ENCODE data around the gene RAMP3. TPM values are rescaled to one million over a fixed set of nuclear protein-coding genes. Genes with fewer than 3 reads are reported as not detected.
A peak's percentile ranks its signal among the peaks of the same experiment; 100 is the strongest.

RAMP3 gene
- total and polyA plus RNA-seq, 9 of the 15 experiments (the other 6 are each of a cell fraction or from before 2014, with no cell fraction given): not detected

- Histone ChIP-seq H3K4me3 (no peak overlapping the region), H3K9me3 (replicated peaks; ENCODE audit: control insufficient read depth, insufficient read depth, low read depth, low read length) (no peaks in the 10 kb centered on the region), H4K20me1 (replicated peaks; ENCODE audit: control insufficient read depth, insufficient read depth, low read length) (0 out of 2 replicates have a peak, but pooled peaks cover 3% of the 10 kb centered on the region), H3K27ac (ENCODE audit: extremely low read depth, low read depth, low read length) (no peak overlapping the region), H3K9me1 (ENCODE audit: control insufficient read depth, insufficient read depth, low read length) (no peaks in the 10 kb centered on the region), H3K9ac (ENCODE audit: insufficient read depth in 1 of 2, low read depth in 2 of 2, low read length in 2 of 2) (no peak overlapping the region), H3K36me3 (ENCODE audit: control insufficient read depth, insufficient read depth, low read length) (no peaks in the 10 kb centered on the region), H3K4me1 (replicated peaks in 1 of 2; ENCODE audit: control insufficient read depth in 2 of 2, insufficient read depth in 2 of 2, low read length in 2 of 2) (peaks cover 0 to 12% of the 10 kb centered on the region in 2 experiments; a peak in 2 of 5 replicates), H3K79me2 (ENCODE audit: control insufficient read depth, insufficient read depth, low read length) (no peaks in the 10 kb centered on the region), H3K27me3 (ENCODE audit: control insufficient read depth in 2 of 2, insufficient read depth in 2 of 2, low read length in 2 of 2) (peaks cover 10 to 38% of the 10 kb centered on the region in 2 experiments), H2AFZ (ENCODE audit: low read depth, low read length) (no peak overlapping the region), H3K4me2 (ENCODE audit: insufficient read depth, low read length) (no peak overlapping the region)
- ATAC-seq (peak; percentile 67), FAIRE-seq (no peak), DNase-seq (ENCODE audit: extremely low read depth in 1 of 4, low spot score in 3 of 4) (peak; percentile 37 to 49 (median 46))
- BruUV-seq (replicated peaks): no TSS peak
- TF ChIP-seq CREM (IDR thresholded peaks at IDR 0.05; ENCODE audit: low read depth): no peak
- TF ChIP-seq, protein P1, sequence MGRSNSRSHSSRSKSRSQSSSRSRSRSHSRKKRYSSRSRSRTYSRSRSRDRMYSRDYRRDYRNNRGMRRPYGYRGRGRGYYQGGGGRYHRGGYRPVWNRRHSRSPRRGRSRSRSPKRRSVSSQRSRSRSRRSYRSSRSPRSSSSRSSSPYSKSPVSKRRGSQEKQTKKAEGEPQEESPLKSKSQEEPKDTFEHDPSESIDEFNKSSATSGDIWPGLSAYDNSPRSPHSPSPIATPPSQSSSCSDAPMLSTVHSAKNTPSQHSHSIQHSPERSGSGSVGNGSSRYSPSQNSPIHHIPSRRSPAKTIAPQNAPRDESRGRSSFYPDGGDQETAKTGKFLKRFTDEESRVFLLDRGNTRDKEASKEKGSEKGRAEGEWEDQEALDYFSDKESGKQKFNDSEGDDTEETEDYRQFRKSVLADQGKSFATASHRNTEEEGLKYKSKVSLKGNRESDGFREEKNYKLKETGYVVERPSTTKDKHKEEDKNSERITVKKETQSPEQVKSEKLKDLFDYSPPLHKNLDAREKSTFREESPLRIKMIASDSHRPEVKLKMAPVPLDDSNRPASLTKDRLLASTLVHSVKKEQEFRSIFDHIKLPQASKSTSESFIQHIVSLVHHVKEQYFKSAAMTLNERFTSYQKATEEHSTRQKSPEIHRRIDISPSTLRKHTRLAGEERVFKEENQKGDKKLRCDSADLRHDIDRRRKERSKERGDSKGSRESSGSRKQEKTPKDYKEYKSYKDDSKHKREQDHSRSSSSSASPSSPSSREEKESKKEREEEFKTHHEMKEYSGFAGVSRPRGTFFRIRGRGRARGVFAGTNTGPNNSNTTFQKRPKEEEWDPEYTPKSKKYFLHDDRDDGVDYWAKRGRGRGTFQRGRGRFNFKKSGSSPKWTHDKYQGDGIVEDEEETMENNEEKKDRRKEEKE (IDR thresholded peaks at IDR 0.05; ENCODE audit: borderline replicate concordance in 1 of 2, control insufficient read depth in 1 of 2, low read depth in 2 of 2, low read length in 1 of 2): no peak
- TF ChIP-seq ZC3H4 (CRISPR knock-in tag; IDR thresholded peaks at IDR 0.05; ENCODE audit: borderline replicate concordance): no peak
- 0 out of 2 replicates have a peak, but pooled peaks have one; percentile 15 for TF ChIP-seq IRF2 (CRISPR knock-in tag; IDR thresholded peaks at IDR 0.05)
- no peak for TF ChIP-seq CHAMP1 (IDR thresholded peaks at IDR 0.05)
- peak; percentile 56; the same call in 1 of the 2 replicates for TF ChIP-seq STAG1 (CRISPR knock-in tag; IDR thresholded peaks at IDR 0.05; ENCODE audit: borderline replicate concordance)
- TF ChIP-seq NONO (IDR thresholded peaks at IDR 0.05; ENCODE audit: low read depth in 2 of 2, low read length in 1 of 2): no peak
- peak in 1 of 2 experiments; percentile 47; a peak in 2 of 4 replicates for TF ChIP-seq RAD21 (CRISPR knock-in tag; conservative IDR thresholded peaks at IDR 0.05 in 1 of 2, IDR thresholded peaks at IDR 0.05 in 1 of 2)
- no peak for TF ChIP-seq ELF4 (CRISPR knock-in tag; IDR thresholded peaks at IDR 0.05)
- TF ChIP-seq, protein P2, sequence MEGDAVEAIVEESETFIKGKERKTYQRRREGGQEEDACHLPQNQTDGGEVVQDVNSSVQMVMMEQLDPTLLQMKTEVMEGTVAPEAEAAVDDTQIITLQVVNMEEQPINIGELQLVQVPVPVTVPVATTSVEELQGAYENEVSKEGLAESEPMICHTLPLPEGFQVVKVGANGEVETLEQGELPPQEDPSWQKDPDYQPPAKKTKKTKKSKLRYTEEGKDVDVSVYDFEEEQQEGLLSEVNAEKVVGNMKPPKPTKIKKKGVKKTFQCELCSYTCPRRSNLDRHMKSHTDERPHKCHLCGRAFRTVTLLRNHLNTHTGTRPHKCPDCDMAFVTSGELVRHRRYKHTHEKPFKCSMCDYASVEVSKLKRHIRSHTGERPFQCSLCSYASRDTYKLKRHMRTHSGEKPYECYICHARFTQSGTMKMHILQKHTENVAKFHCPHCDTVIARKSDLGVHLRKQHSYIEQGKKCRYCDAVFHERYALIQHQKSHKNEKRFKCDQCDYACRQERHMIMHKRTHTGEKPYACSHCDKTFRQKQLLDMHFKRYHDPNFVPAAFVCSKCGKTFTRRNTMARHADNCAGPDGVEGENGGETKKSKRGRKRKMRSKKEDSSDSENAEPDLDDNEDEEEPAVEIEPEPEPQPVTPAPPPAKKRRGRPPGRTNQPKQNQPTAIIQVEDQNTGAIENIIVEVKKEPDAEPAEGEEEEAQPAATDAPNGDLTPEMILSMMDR (IDR thresholded peaks at IDR 0.05 in 2 of 3, conservative IDR thresholded peaks at IDR 0.05 in 1 of 3; ENCODE audit: insufficient read depth in 2 of 3, low read depth in 1 of 3, low read length in 3 of 3): peak; percentile 43 to 51 (median 48)
- intact Hi-C loops (cut with micrococcal nuclease) (no loop called here), in situ Hi-C loops (cut with MboI) (no loop called here)
- CTCF ChIA-PET (ENCODE audit: low intra/inter-chr PET ratio): no interaction called here
- POLR2A ChIA-PET: interaction anchor here (0.6 kb wide), 1 partner anchor 254 kb away, joined by 4 read pairs; no protein-coding TSS in a partner anchor
- WGBS (ENCODE audit: insufficient coverage, low coverage, missing lambda C conversion rate): 38% methylated on average over 16 of the region's 19 CpGs
Measured at GRCh38 chr7:45146531-45147379, 10.8 kb upstream of the RAMP3 start.
